GM12874 (cell line): Measurements from ENCODE around the gene RPP25L.

ENCODE experiments used
- CTCF ChIP-seq: IDR thresholded peaks from 2 replicates; pipeline ENCODE4 v1.5.1; 2011; ENCODE audit warnings: low read depth, mild to moderate bottlenecking, control low read depth, low read length, moderate library complexity; ENCODE audit not compliant: insufficient read depth

RPP25L gene

GRCh38 chr9:34560599-34561214 lies 51.2 kb downstream of the RPP25L start:
- TF ChIP-seq CTCF: no peak
